GM23338 (cell line): ENCODE results near the gene STIP1. TPM values are rescaled to one million over a fixed set of nuclear protein-coding genes. Genes with fewer than 3 reads are reported as not detected.

Experiments
- ATAC-seq: fragments of 200-7000 bp; cut with Tn5 transposase; 3 replicates; pipeline ENCODE4 v1.9.1; 2020
- DNase-seq: peaks from one replicate; pipeline ENCODE4 v3.0.0-alpha.2; 2015; ENCODE audit warnings: low spot score
- H2AFZ ChIP-seq: fragments of 200-600 bp; sonication (generic); 2 replicates; pipeline ENCODE4 v1.8.0; 2016; ENCODE audit warnings: antibody characterized with exemption, mild to moderate bottlenecking, moderate library complexity
- H3F3A ChIP-seq: fragments of 200-600 bp; sonication (generic); replicated peaks from 2 replicates; pipeline ENCODE4 v1.8.0; 2017; ENCODE audit warnings: antibody characterized with exemption, mixed run types, low read depth
- H3K27ac ChIP-seq: fragments of 200-600 bp; sonication (generic); 2 replicates; pipeline ENCODE4 v1.6.1; 2016; ENCODE audit warnings: low read depth
- H3K27me3 ChIP-seq: fragments of 200-600 bp; sonication (generic); 2 replicates; pipeline ENCODE4 v1.8.0; 2016; ENCODE audit warnings: mild to moderate bottlenecking, mixed run types, moderate library complexity; ENCODE audit not compliant: insufficient read depth
- H3K36me3 ChIP-seq: fragments of 200-600 bp; sonication (generic); 2 replicates; pipeline ENCODE4 v1.8.0; 2016; ENCODE audit warnings: mild to moderate bottlenecking; ENCODE audit not compliant: insufficient read depth
- H3K4me1 ChIP-seq: fragments of 200-600 bp; sonication (generic); 2 replicates; pipeline ENCODE4 v1.8.0; 2016; ENCODE audit warnings: mild to moderate bottlenecking, moderate library complexity; ENCODE audit not compliant: insufficient read depth
- H3K4me2 ChIP-seq: fragments of 200-600 bp; sonication (generic); 2 replicates; pipeline ENCODE4 v1.7.1; 2017; ENCODE audit warnings: mixed run types
- H3K4me3 ChIP-seq: fragments of 200-600 bp; sonication (generic); 2 replicates; pipeline ENCODE4 v1.6.1; 2016; ENCODE audit warnings: mixed run types
- H3K79me2 ChIP-seq: fragments of 200-600 bp; sonication (generic); replicated peaks from 2 replicates; pipeline ENCODE4 v1.8.0; 2017; ENCODE audit warnings: mild to moderate bottlenecking; ENCODE audit not compliant: insufficient read depth
- H3K9me2 ChIP-seq: fragments of 200-600 bp; sonication (generic); 2 replicates; pipeline ENCODE4 v1.8.0; 2017; ENCODE audit not compliant: insufficient read depth
- H4K20me1 ChIP-seq: fragments of 200-600 bp; sonication (generic); replicated peaks from 2 replicates; pipeline ENCODE4 v1.8.0; 2017; ENCODE audit warnings: mild to moderate bottlenecking; ENCODE audit not compliant: insufficient read depth
- H3K27ac Mint-ChIP-seq: 2 replicates; pipeline ENCODE4 v1.8.0; 2020; ENCODE audit warnings: inconsistent platforms, mild to moderate bottlenecking, moderate library complexity, mixed read lengths
- H3K27me3 Mint-ChIP-seq: 3 replicates; pipeline ENCODE4 v1.8.0; 2022; ENCODE audit warnings: low read depth, mild to moderate bottlenecking, moderate library complexity, mixed read lengths, inconsistent platforms; ENCODE audit not compliant: insufficient read depth, poor library complexity
- H3K36me3 Mint-ChIP-seq: 3 replicates; pipeline ENCODE4 v1.8.0; 2021; ENCODE audit warnings: low read depth, mild to moderate bottlenecking, inconsistent platforms, moderate library complexity, mixed read lengths
- H3K4me1 Mint-ChIP-seq: 3 replicates; pipeline ENCODE4 v1.8.0; 2020; ENCODE audit warnings: mild to moderate bottlenecking, inconsistent platforms, mixed read lengths
- H3K4me3 Mint-ChIP-seq: 3 replicates; pipeline ENCODE4 v1.8.0; 2021; ENCODE audit warnings: moderate library complexity, mild to moderate bottlenecking, inconsistent platforms, mixed read lengths
- H3K9me3 Mint-ChIP-seq: 3 replicates; pipeline ENCODE4 v1.8.0; 2020; ENCODE audit warnings: moderate library complexity, mild to moderate bottlenecking, inconsistent platforms, mixed read lengths
- CTCF ChIP-seq, 2 experiments: fragments of 200-600 bp in 1 of 2; sonication (generic) in 1 of 2; conservative IDR thresholded peaks; 2 replicates each; pipeline versions ENCODE4 v1.5.1 to v1.6.1; 2016 to 2017; ENCODE audit warnings: antibody characterized with exemption in 2 of 2, low read depth in 2 of 2, mild to moderate bottlenecking in 2 of 2, moderate library complexity in 1 of 2
- EZH2phosphoT487 ChIP-seq: fragments of 200-600 bp; sonication (generic); IDR thresholded peaks from one replicate; pipeline ENCODE4 v1.8.1; 2018; ENCODE audit warnings: antibody characterized with exemption; ENCODE audit not compliant: unreplicated experiment
- NANOG ChIP-seq: IDR thresholded peaks from 2 replicates; pipeline ENCODE4 v1.6.1; 2016; ENCODE audit warnings: antibody characterized with exemption, borderline replicate concordance
- POLR2AphosphoS5 ChIP-seq: IDR thresholded peaks from 2 replicates; pipeline ENCODE4 v1.6.1; 2016; ENCODE audit warnings: antibody characterized with exemption, low read depth
- STAT1 ChIP-seq: IDR thresholded peaks from one replicate; pipeline ENCODE4 v1.6.1; 2016; ENCODE audit warnings: antibody characterized with exemption; ENCODE audit not compliant: unreplicated experiment
- ZNF331 ChIP-seq: fragments of 250-450 bp; sonication (Bioruptor Pico); IDR thresholded peaks from 2 replicates; pipeline ENCODE4 v1.5.0; 2020; ENCODE audit warnings: low read depth, mild to moderate bottlenecking, moderate library complexity
- polyA plus RNA-seq: library from polyadenylated mRNA; unstranded; fragments of >200 nt; fragmentation: Nextera tagmentation; extraction: Ambion mirVana; gene quantifications from 2 replicates; pipeline ENCODE4 v1.2.1, GENCODE V29; 2016
- total RNA-seq: library from RNA; depleted of rRNA; stranded (reverse); fragments of >200 nt; shearing (Covaris generic); gene quantifications from 2 replicates; pipeline ENCODE4 v1.2.3, GENCODE V29; 2014
- TF ChIP-seq, protein P1 (sequence below): IDR thresholded peaks from 2 replicates; pipeline ENCODE4 v1.6.1; 2016; ENCODE audit warnings: antibody characterized with exemption

Gene STIP1
- total and polyA plus RNA-seq, 2 experiments from 2014 or later = 213 to 351 TPM

- H3K27ac ChIP-seq = peak within 1 kb of the TSS; percentile 89; the same call in 1 of the 2 replicates
- peak within 1 kb of the TSS; percentile 98 for H3K4me3 ChIP-seq
- peaks cover 12% of the 10 kb centered on the region for H3K4me1 Mint-ChIP-seq
- H3K36me3 Mint-ChIP-seq = no peaks in the 10 kb centered on the region
- H3K36me3 ChIP-seq = no peaks in the 10 kb centered on the region; the same call in 1 of the 2 replicates
- H3K27ac Mint-ChIP-seq = peak within 1 kb of the TSS; percentile 92
- no peaks in the 10 kb centered on the region for H3K9me3 Mint-ChIP-seq
- H3F3A ChIP-seq = 0 out of 2 replicates have a peak, but pooled peaks cover 5% of the 10 kb centered on the region
- H3K4me2 ChIP-seq = peak within 1 kb of the TSS; percentile 97
- TF ChIP-seq, protein P1, sequence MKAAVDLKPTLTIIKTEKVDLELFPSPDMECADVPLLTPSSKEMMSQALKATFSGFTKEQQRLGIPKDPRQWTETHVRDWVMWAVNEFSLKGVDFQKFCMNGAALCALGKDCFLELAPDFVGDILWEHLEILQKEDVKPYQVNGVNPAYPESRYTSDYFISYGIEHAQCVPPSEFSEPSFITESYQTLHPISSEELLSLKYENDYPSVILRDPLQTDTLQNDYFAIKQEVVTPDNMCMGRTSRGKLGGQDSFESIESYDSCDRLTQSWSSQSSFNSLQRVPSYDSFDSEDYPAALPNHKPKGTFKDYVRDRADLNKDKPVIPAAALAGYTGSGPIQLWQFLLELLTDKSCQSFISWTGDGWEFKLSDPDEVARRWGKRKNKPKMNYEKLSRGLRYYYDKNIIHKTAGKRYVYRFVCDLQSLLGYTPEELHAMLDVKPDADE = peak; percentile 69
- TF ChIP-seq NANOG (no peak), ZNF331 (CRISPR knock-in tag) (no peak), POLR2AphosphoS5 (peak; percentile 89), CTCF (conservative IDR thresholded peaks at IDR 0.05; ENCODE audit: low read depth in 2 of 2) (peak; percentile 43 to 45)
- ATAC-seq (peak; percentile 59), DNase-seq (peak; percentile 94)
- H3K4me3 Mint-ChIP-seq = peak within 1 kb of the TSS; percentile 89
- no peaks in the 10 kb centered on the region; the same call in 1 of the 2 replicates for H3K79me2 ChIP-seq
- peak within 1 kb of the TSS; percentile 85; the same call in 1 of the 2 replicates for H2AFZ ChIP-seq
- no peaks in the 10 kb centered on the region for H3K27me3 ChIP-seq
- no peaks in the 10 kb centered on the region; the same call in 1 of the 2 replicates for H3K4me1 ChIP-seq
- H4K20me1 ChIP-seq = no peaks in the 10 kb centered on the region
- H3K9me2 ChIP-seq = no peaks in the 10 kb centered on the region
- peaks cover 4% of the 10 kb centered on the region for H3K27me3 Mint-ChIP-seq
Observed at GRCh38 chr11:64225608-64226506, 39.9 kb downstream of the STIP1 start, which contains the start of the genes NUDT22 and TRPT1. Gene NUDT22, plus strand, starts transcription at chr11:64226274. Its CDS starts 379 bp downstream, at chr11:64226653. Gene TRPT1, minus strand, starts transcription at chr11:64226186. Its CDS starts 326 bp downstream, at chr11:64225860.

- Mint-ChIP-seq H3K27me3 (peaks cover 9% of the 10 kb centered on the region), H3K9me3 (no peaks in the 10 kb centered on the region), H3K27ac (no peak overlapping the region), H3K4me1 (peaks cover 16% of the 10 kb centered on the region), H3K36me3 (no peaks in the 10 kb centered on the region), H3K4me3 (peak overlapping the region; percentile 89)
- no peaks in the 10 kb centered on the region for H3K9me2 ChIP-seq
- H3K4me1 ChIP-seq = peaks cover 7% of the 10 kb centered on the region; the same call in 1 of the 2 replicates
- DNase-seq = peak; percentile 64
- peak overlapping the region; percentile 97 for H3K4me2 ChIP-seq
- no peak overlapping the region for H3K27ac ChIP-seq
- H3K79me2 ChIP-seq = no peaks in the 10 kb centered on the region; the same call in 1 of the 2 replicates
- peak overlapping the region; percentile 98 for H3K4me3 ChIP-seq
- no peaks in the 10 kb centered on the region; the same call in 1 of the 2 replicates for H3K36me3 ChIP-seq
- ATAC-seq = peak; percentile 12
- no peaks in the 10 kb centered on the region for H4K20me1 ChIP-seq
- 0 out of 2 replicates have a peak, but pooled peaks cover 5% of the 10 kb centered on the region for H3F3A ChIP-seq
- H2AFZ ChIP-seq = peak overlapping the region; percentile 85; the same call in 1 of the 2 replicates
- H3K27me3 ChIP-seq = 0 out of 2 replicates have a peak, but pooled peaks cover 3% of the 10 kb centered on the region
- TF ChIP-seq EZH2phosphoT487 = no peak
- TF ChIP-seq ZNF331 (CRISPR knock-in tag) = no peak
- TF ChIP-seq STAT1 = no peak
- no peak for TF ChIP-seq CTCF (conservative IDR thresholded peaks at IDR 0.05; ENCODE audit: low read depth in 2 of 2)
Observed at GRCh38 chr11:64226507-64227051, 40.6 kb downstream of the STIP1 start.
